Measurements from ENCODE around the gene GNB3. TPM values are rescaled to one million over a fixed set of nuclear protein-coding genes. Genes with fewer than 3 reads are reported as not detected.
A peak's percentile ranks its signal among the peaks of the same experiment; 100 is the strongest.
"Not testable (repeated sequence)": the region's sequence is repeated elsewhere in the genome, so short reads cannot be mapped to it uniquely, and the experiment has no call there.

The GNB3 gene
- total RNA-seq, 4 donors from 2014 or later = 0.45 to 1.8 (median 1.3) TPM

DNA sequence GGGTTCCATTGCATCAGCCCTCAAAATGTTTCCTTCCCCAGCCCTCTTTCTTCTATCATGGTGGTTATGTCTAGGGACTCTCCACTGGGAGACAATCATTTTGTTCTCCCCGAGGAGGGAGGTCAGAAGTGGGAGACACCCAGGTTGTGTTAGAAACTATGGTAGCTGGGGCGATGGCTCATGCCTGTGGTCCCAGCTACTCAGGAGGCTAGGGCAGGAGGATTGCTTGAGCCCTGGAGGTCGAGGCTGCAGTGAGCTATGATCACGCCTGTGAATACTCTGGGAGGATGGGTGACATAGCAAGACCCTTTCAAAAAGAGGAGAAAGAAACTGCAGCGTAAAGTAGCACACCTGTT is 50.9 kb downstream of the GNB3 start:
- WGBS, 2 donors (ENCODE audit: low coverage in 1 of 2) = 82 to 92% methylated on average over 4 to 5 of the region's 5 CpGs
- no peak for ATAC-seq
- Histone ChIP-seq H3K27ac (peak overlapping the region; percentile 82 to 93 (median 91)), H3K9me3 (no peaks in the 10 kb centered on the region), H3K4me1 (peaks cover 0 to 19% (median 4%) of the 10 kb centered on the region in 3 donors), H3K36me3 (no peaks in the 10 kb centered on the region), H3K4me3 (peak overlapping the region; percentile 47 to 54), H3K27me3 (no peaks in the 10 kb centered on the region)
- TF ChIP-seq, protein P1, sequence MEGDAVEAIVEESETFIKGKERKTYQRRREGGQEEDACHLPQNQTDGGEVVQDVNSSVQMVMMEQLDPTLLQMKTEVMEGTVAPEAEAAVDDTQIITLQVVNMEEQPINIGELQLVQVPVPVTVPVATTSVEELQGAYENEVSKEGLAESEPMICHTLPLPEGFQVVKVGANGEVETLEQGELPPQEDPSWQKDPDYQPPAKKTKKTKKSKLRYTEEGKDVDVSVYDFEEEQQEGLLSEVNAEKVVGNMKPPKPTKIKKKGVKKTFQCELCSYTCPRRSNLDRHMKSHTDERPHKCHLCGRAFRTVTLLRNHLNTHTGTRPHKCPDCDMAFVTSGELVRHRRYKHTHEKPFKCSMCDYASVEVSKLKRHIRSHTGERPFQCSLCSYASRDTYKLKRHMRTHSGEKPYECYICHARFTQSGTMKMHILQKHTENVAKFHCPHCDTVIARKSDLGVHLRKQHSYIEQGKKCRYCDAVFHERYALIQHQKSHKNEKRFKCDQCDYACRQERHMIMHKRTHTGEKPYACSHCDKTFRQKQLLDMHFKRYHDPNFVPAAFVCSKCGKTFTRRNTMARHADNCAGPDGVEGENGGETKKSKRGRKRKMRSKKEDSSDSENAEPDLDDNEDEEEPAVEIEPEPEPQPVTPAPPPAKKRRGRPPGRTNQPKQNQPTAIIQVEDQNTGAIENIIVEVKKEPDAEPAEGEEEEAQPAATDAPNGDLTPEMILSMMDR (IDR thresholded peaks at IDR 0.05) = no peak
- no peak for TF ChIP-seq POLR2A (IDR thresholded peaks at IDR 0.05)

DNA sequence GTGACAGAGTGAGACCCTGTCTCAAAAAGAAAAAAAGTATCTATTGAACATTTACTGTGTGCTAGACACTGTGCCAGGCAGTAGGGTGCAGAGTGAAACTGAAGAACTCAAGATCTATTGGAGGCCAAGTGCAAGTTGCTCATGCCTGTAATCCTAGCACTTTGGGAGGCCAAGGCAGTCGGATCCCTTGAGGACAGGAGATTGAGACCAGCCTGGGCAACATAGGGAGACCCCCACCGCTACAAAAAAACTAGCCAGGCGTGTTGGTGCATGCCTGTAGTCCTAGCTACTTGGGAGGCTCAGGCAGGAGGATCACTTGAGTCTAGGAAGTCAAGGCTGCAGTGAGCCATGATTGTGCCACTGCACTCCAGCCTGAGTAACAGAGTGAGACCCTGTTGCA is 52.0 kb downstream of the GNB3 start:
- H3K27me3 ChIP-seq, H3K4me3 ChIP-seq, H3K36me3 ChIP-seq, H3K27ac ChIP-seq, H3K9me3 ChIP-seq, ATAC-seq: not testable (repeated sequence)
- WGBS, 2 donors (ENCODE audit: low coverage in 1 of 2) = 80 to 84% methylated on average over 1 to 3 of the region's 3 CpGs
- peaks cover 0 to 19% (median 4%) of the 10 kb centered on the region in 3 donors for H3K4me1 ChIP-seq

DNA sequence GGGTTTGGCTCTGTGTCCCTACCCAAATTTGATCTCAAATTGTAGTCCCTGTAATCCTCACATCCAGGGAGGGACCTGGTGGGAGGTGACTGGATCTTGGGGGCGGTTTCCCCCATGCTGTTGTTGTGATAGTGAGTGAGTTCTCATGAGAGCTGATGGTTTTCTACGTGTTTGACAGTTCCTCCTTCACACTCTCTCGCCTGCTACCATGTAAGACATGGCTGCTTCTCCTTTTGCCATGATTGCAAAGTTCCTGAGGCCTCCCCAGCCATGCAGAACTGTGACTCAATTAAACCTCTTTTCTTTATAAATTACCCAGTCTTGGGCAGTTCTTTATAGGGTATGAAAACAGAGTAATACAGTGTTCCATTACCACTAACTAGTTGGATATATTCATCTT is 53.6 kb downstream of the GNB3 start:
- Histone ChIP-seq H3K4me3 (no peak overlapping the region), H3K27me3 (no peaks in the 10 kb centered on the region), H3K4me1 (peaks cover 0 to 19% (median 4%) of the 10 kb centered on the region in 3 donors), H3K9me3 (no peaks in the 10 kb centered on the region), H3K27ac (no peak overlapping the region), H3K36me3 (no peaks in the 10 kb centered on the region)
- no peak for ATAC-seq
- no peak for TF ChIP-seq POLR2A (IDR thresholded peaks at IDR 0.05)
- TF ChIP-seq, protein P1 (IDR thresholded peaks at IDR 0.05) = no peak
- 71 to 88% methylated on average over 2 to 3 of the region's 3 CpGs for WGBS, 2 donors (ENCODE audit: low coverage in 1 of 2)

Other genes starting within 250 kb of the GNB3 start
- 100 to 1,000 TPM; 133 to 266 (median 219) TPM for gene CHD4, start 233.5 kb upstream of the GNB3 start, total RNA-seq
- gene LPAR5, start 205.0 kb upstream of the GNB3 start, total RNA-seq = 1 to 10 TPM in 2 of 4 donors, under 1 TPM in 2; 0.47 to 2.0 (median 1.2) TPM
- gene ACRBP, start 193.5 kb upstream of the GNB3 start, total RNA-seq = 1 to 10 TPM in 2 of 4 donors, under 1 TPM in 1, not detected in 1; 0.81 to 3.2 (median 2.4) TPM
- 10 to 100 TPM; 43.2 to 63.8 (median 54.3) TPM for gene ING4, start 177.8 kb upstream of the GNB3 start, total RNA-seq
- gene ZNF384, start 151.6 kb upstream of the GNB3 start, total RNA-seq = 10 to 100 TPM; 26.1 to 57.5 (median 43.6) TPM
- 1 to 10 TPM in 1 of 4 donors, under 1 TPM in 3; 0.46 to 1.2 (median 0.73) TPM for gene PIANP, start 140.1 kb upstream of the GNB3 start, total RNA-seq
- 10 to 100 TPM; 54.4 to 69.5 (median 55.4) TPM for gene COPS7A, start 116.9 kb upstream of the GNB3 start, total RNA-seq
- gene MLF2, start 87.8 kb upstream of the GNB3 start, total RNA-seq = 100 to 1,000 TPM; 140 to 290 (median 216) TPM
- 100 to 1,000 TPM; 259 to 516 (median 325) TPM for gene PTMS, start 74.6 kb upstream of the GNB3 start, total RNA-seq
- gene LAG3, start 68.4 kb upstream of the GNB3 start, total RNA-seq = 1 to 10 TPM in 3 of 4 donors, under 1 TPM in 1; 0.30 to 3.0 (median 1.9) TPM
- gene CD4, start 51.4 kb upstream of the GNB3 start, total RNA-seq = 10 to 100 TPM in 2 of 4 donors, 1 to 10 TPM in 2; 2.6 to 15.2 (median 9.1) TPM
- 1 to 10 TPM; 3.7 to 9.7 (median 3.9) TPM for gene GPR162, start 19.1 kb upstream of the GNB3 start, total RNA-seq
- 10 to 100 TPM; 17.3 to 28.3 (median 23.0) TPM for gene P3H3, start 12.5 kb upstream of the GNB3 start, total RNA-seq
- gene CDCA3, start 10.4 kb downstream of the GNB3 start, total RNA-seq = 1 to 10 TPM; 1.1 to 5.9 (median 1.4) TPM
- gene USP5, start 11.2 kb downstream of the GNB3 start, total RNA-seq = 10 to 100 TPM; 43.4 to 70.9 (median 65.0) TPM
- gene TPI1, start 26.6 kb downstream of the GNB3 start, total RNA-seq = 100 to 1,000 TPM; 324 to 473 (median 392) TPM
- gene SPSB2, start 32.4 kb downstream of the GNB3 start, total RNA-seq = 10 to 100 TPM in 1 of 4 donors, 1 to 10 TPM in 3; 7.4 to 10.7 (median 8.1) TPM
- 10 to 100 TPM in 3 of 4 donors, 1 to 10 TPM in 1; 8.8 to 16.6 (median 13.6) TPM for gene LRRC23, start 63.9 kb downstream of the GNB3 start, total RNA-seq
- 10 to 100 TPM; 31.2 to 68.2 (median 43.5) TPM for gene ENO2, start 73.7 kb downstream of the GNB3 start, total RNA-seq
- 100 to 1,000 TPM in 2 of 4 donors, 10 to 100 TPM in 2; 49.0 to 136 (median 95.2) TPM for gene ATN1, start 87.0 kb downstream of the GNB3 start, total RNA-seq
- not detected for gene RNU7-1, start 102.9 kb downstream of the GNB3 start, total RNA-seq
- 100 to 1,000 TPM; 172 to 521 (median 367) TPM for gene C12orf57, start 103.1 kb downstream of the GNB3 start, total RNA-seq
- 10 to 100 TPM in 1 of 4 donors, 1 to 10 TPM in 3; 2.6 to 15.9 (median 7.5) TPM for gene PTPN6, start 110.4 kb downstream of the GNB3 start, total RNA-seq
- 100 to 1,000 TPM; 170 to 215 (median 187) TPM for gene PHB2, start 129.7 kb downstream of the GNB3 start, total RNA-seq
- gene EMG1, start 130.0 kb downstream of the GNB3 start, total RNA-seq = 10 to 100 TPM; 17.0 to 27.3 (median 20.1) TPM
- gene LPCAT3, start 177.6 kb downstream of the GNB3 start, total RNA-seq = 10 to 100 TPM; 23.7 to 33.7 (median 26.6) TPM
- 100 to 1,000 TPM; 391 to 853 (median 638) TPM for gene C1S, start 219.8 kb downstream of the GNB3 start, total RNA-seq

All from gastroesophageal sphincter (tissue), 4 donors.